Smooth muscle cell (in vitro differentiated cells): ENCODE data around the gene CLIC4. TPM values are rescaled to one million over a fixed set of nuclear protein-coding genes. Genes with fewer than 3 reads are reported as not detected.

Source experiments
- DNase-seq: peaks from one replicate; lab custom pipeline; 2025; ENCODE audit not compliant: unreplicated experiment; lab: John Stamatoyannopoulos, UW
- H2AFZ ChIP-seq: fragments of 200-600 bp; sonication (generic); 2 replicates; pipeline ENCODE4 v1.6.0; 2016; ENCODE audit warnings: antibody characterized with exemption, low read depth, mild to moderate bottlenecking
- H3F3A ChIP-seq: fragments of 200-600 bp; sonication (generic); 2 replicates; pipeline ENCODE4 v1.6.0; 2017; ENCODE audit warnings: antibody characterized with exemption, low read depth
- H3K27ac ChIP-seq: fragments of 200-600 bp; sonication (generic); 2 replicates; pipeline ENCODE4 v1.5.1; 2016; ENCODE audit warnings: low read depth, mild to moderate bottlenecking
- H3K27me3 ChIP-seq: fragments of 200-600 bp; sonication (generic); 2 replicates; pipeline ENCODE4 v1.6.1; 2016; ENCODE audit warnings: low read depth, mild to moderate bottlenecking
- H3K36me3 ChIP-seq: fragments of 200-600 bp; sonication (generic); 2 replicates; pipeline ENCODE4 v1.5.1; 2016; ENCODE audit warnings: low read depth
- H3K4me1 ChIP-seq: fragments of 200-600 bp; sonication (generic); 2 replicates; pipeline ENCODE4 v1.5.1; 2016; ENCODE audit warnings: low read depth
- H3K4me2 ChIP-seq: fragments of 200-600 bp; sonication (generic); 2 replicates; pipeline ENCODE4 v1.6.0; 2016; ENCODE audit warnings: mild to moderate bottlenecking
- H3K4me3 ChIP-seq: fragments of 200-600 bp; sonication (generic); 2 replicates; pipeline ENCODE4 v1.5.1; 2016; ENCODE audit warnings: mild to moderate bottlenecking
- H3K79me2 ChIP-seq: fragments of 200-600 bp; sonication (generic); 2 replicates; pipeline ENCODE4 v1.6.0; 2016; ENCODE audit warnings: low read depth, mild to moderate bottlenecking
- H3K9ac ChIP-seq: fragments of 200-600 bp; sonication (generic); 2 replicates; pipeline ENCODE4 v1.6.0; 2016; ENCODE audit warnings: low read depth
- H3K9me3 ChIP-seq: fragments of 200-600 bp; sonication (generic); replicated peaks from 2 replicates; pipeline ENCODE4 v1.5.1; 2016; ENCODE audit warnings: low read depth
- H4K20me1 ChIP-seq: fragments of 200-600 bp; sonication (generic); 2 replicates; pipeline ENCODE4 v1.6.0; 2016; ENCODE audit warnings: low read depth
- WGBS: methylation state at CpG from one replicate; pipeline ENCODE4 v1.1.7; 2016; ENCODE audit warnings: low lambda C conversion rate; 5-methylcytosine and 5-hydroxymethylcytosine counted together
- polyA plus RNA-seq: library from polyadenylated mRNA; unstranded; fragments of >200 nt; fragmentation: Nextera tagmentation; extraction: Ambion mirVana; gene quantifications from 2 replicates; pipeline ENCODE4 v1.2.1, GENCODE V29; 2016
- total RNA-seq: library from RNA; depleted of rRNA; stranded (reverse); fragments of >200 nt; gene quantifications from 2 replicates; pipeline ENCODE4 v1.2.3, GENCODE V29; 2014
- TF ChIP-seq, protein P1 (sequence below): fragments of 200-600 bp; sonication (generic); IDR thresholded peaks from 2 replicates; pipeline ENCODE4 v1.5.1; 2017; ENCODE audit warnings: borderline replicate concordance, mild to moderate bottlenecking, antibody characterized with exemption; ENCODE audit not compliant: insufficient read depth, poor library complexity, severe bottlenecking

CLIC4 gene
- total and polyA plus RNA-seq, 2 experiments from 2014 or later: 151 to 389 TPM

DNA sequence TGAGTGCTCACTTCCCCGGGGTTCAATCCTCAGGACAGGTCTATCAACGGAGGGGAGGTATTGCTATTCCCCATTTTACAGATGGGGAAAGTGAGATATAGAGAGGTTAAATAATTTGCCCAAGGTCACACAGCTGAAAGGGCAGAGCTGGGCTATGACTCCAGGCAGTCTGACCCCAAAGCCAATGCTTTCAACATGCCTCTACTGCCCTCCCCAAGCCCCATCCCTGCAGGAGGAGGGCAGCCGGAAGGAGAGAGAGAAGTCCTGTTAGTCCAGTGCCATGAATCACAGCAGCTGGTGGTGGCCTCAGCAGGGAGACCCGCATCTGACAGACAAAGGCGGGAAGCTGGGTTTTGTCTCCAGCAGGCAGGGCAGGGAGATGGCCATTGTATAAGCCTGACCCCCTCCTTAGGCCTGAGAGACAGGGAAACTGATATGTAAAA lies 20.0 kb upstream of the CLIC4 start:
- Histone ChIP-seq H3K79me2 (no peaks in the 10 kb centered on the region), H4K20me1 (no peaks in the 10 kb centered on the region), H3K36me3 (no peaks in the 10 kb centered on the region), H2AFZ (peak overlapping the region; percentile 73), H3K9ac (no peak overlapping the region), H3K4me2 (no peak overlapping the region), H3K27ac (peak overlapping the region; percentile 9), H3F3A (peaks cover 9% of the 10 kb centered on the region), H3K4me3 (no peak overlapping the region), H3K27me3 (no peaks in the 10 kb centered on the region), H3K9me3 (no peaks in the 10 kb centered on the region), H3K4me1 (peaks cover 8% of the 10 kb centered on the region)
- WGBS: 20% methylated on average over 5 of the region's 5 CpGs
- TF ChIP-seq, protein P1, sequence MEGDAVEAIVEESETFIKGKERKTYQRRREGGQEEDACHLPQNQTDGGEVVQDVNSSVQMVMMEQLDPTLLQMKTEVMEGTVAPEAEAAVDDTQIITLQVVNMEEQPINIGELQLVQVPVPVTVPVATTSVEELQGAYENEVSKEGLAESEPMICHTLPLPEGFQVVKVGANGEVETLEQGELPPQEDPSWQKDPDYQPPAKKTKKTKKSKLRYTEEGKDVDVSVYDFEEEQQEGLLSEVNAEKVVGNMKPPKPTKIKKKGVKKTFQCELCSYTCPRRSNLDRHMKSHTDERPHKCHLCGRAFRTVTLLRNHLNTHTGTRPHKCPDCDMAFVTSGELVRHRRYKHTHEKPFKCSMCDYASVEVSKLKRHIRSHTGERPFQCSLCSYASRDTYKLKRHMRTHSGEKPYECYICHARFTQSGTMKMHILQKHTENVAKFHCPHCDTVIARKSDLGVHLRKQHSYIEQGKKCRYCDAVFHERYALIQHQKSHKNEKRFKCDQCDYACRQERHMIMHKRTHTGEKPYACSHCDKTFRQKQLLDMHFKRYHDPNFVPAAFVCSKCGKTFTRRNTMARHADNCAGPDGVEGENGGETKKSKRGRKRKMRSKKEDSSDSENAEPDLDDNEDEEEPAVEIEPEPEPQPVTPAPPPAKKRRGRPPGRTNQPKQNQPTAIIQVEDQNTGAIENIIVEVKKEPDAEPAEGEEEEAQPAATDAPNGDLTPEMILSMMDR: no peak
- no peak for DNase-seq

DNA sequence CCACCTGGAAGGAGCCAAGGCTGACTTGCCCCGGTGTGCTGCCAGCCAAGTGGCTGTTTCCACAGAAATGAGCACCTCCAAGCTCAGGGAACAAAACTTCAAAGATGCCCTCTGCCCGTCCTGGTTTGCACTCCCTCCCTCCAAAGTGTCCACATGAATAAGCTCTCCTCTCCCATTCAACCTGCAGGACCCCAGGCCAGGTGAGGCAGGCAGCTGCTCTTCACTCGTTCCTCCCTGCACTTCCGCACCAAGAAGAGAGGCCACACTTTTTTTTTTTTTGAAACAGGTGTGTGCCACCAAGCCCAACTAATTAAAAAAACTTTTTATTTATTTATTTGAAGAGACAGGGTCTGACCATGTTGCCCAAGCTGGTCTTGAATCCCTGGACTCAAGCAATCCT lies 18.5 kb upstream of the CLIC4 start:
- TF ChIP-seq, protein P1: no peak
- Histone ChIP-seq H2AFZ (no peak overlapping the region), H3K9ac (no peak overlapping the region), H3K4me2 (no peak overlapping the region), H3K4me1 (peaks cover 8% of the 10 kb centered on the region), H3K9me3 (no peaks in the 10 kb centered on the region), H3K36me3 (no peaks in the 10 kb centered on the region), H3K27ac (peak overlapping the region; percentile 76), H3K4me3 (no peak overlapping the region), H3K27me3 (no peaks in the 10 kb centered on the region), H3K79me2 (no peaks in the 10 kb centered on the region), H3F3A (peaks cover 15% of the 10 kb centered on the region), H4K20me1 (no peaks in the 10 kb centered on the region)
- 97% methylated on average over 4 of the region's 4 CpGs for WGBS
- no peak for DNase-seq

DNA sequence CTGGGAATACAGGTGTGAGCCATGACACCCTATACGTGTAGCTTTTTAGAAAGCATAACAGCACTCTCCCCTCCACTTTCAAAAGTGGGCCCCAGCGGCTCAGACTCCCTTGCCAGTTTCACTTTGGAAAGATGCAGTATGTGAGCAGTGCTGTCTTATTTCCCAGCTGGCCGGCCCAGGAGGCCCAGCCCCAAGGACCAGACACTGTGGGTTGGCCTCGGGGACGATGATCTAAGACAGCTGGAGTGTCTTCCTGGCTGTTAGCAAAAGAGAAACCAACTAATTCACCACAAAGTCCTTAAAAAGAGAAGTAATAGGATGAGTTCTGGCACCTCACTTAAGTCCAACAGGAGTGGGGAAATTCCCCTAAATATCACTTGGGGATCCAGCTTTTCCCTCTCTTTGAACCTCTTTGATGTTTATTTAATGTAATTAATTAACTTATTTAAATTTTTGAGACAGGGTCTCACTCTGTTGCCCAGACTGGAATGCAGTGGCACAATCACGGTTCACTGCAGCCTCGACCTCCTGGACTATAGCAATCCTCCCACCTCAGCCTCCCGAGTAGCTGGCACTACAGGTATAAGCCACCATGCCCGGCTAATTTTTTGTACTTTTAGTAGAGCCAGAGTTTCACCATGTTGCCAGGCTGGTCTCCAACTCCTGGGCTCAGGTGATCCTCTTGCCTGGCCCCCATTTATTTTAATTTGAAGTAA lies 17.6 kb upstream of the CLIC4 start:
- TF ChIP-seq, protein P1: no peak
- Histone ChIP-seq H3K79me2 (no peaks in the 10 kb centered on the region), H3F3A (peaks cover 15% of the 10 kb centered on the region), H3K4me2 (peak overlapping the region; percentile 47), H3K9ac (no peak overlapping the region), H3K27ac (peak overlapping the region; percentile 76), H3K36me3 (no peaks in the 10 kb centered on the region), H3K4me1 (peaks cover 8% of the 10 kb centered on the region), H4K20me1 (no peaks in the 10 kb centered on the region), H3K9me3 (no peaks in the 10 kb centered on the region), H3K4me3 (no peak overlapping the region), H3K27me3 (no peaks in the 10 kb centered on the region), H2AFZ (no peak overlapping the region)
- 40% methylated on average over 9 of the region's 9 CpGs for WGBS
- DNase-seq: peak; percentile 32

DNA sequence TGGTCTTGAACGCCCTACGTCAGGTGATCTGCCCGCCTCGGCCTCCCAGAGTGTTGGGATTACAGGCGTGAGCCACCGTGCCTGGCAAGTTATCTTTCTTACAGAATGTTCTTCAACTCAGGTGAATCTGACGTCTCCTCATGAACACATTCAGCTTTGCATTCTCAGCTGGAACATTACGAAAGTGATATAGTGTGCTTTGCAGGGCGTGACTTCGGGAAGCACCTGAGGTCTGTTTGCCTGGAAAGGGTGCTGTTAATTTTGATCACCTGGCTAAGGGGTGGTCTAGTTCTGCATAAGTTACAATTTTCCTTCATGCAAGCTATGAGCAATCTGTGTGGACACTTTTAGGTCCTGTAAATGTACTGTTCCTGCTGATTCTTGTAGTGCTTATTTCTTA lies 16.3 kb upstream of the CLIC4 start:
- H3K9me3 ChIP-seq: no peaks in the 10 kb centered on the region
- no peak for DNase-seq
- no peak overlapping the region for H3K4me3 ChIP-seq
- 97% methylated on average over 10 of the region's 10 CpGs for WGBS
- H3K9ac ChIP-seq: no peak overlapping the region
- H3K36me3 ChIP-seq: no peaks in the 10 kb centered on the region
- TF ChIP-seq, protein P1: no peak
- no peak overlapping the region for H3K27ac ChIP-seq
- H2AFZ ChIP-seq: no peak overlapping the region
- peaks cover 8% of the 10 kb centered on the region for H3K4me1 ChIP-seq
- H3F3A ChIP-seq: peaks cover 15% of the 10 kb centered on the region
- no peaks in the 10 kb centered on the region for H3K79me2 ChIP-seq
- no peak overlapping the region for H3K4me2 ChIP-seq
- no peaks in the 10 kb centered on the region for H3K27me3 ChIP-seq
- no peaks in the 10 kb centered on the region for H4K20me1 ChIP-seq
